SKM-1 (cell line): ENCODE measurements around the gene TCP1.
"Not testable (repeated sequence)": the region's sequence is repeated elsewhere in the genome, so short reads cannot be mapped to it uniquely, and the experiment has no call there.

Experiments used
- DNase-seq: peaks from one replicate; lab custom pipeline; 2025; ENCODE audit not compliant: unreplicated experiment; lab: John Stamatoyannopoulos, UW

TCP1 gene

DNA sequence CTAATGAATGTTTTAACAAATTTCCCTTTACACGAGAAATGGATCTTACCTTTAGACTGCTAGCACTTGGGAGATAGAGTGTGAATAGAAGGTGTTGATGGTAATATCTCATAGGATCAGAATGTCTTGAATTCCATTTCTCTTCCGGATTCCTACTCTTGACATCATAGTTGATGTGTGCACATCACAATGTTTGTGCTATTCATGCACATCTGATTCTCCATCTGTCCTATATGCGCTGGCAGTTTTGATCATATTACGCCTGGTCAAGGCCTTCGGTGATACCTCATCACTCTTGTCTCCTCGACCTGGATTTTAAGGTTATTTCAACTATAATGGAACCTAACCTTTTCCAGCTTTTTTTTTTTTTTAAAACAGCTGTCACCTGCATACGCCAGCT, 44.3 kb downstream of the TCP1 start:
- DNase-seq: no peak

DNA sequence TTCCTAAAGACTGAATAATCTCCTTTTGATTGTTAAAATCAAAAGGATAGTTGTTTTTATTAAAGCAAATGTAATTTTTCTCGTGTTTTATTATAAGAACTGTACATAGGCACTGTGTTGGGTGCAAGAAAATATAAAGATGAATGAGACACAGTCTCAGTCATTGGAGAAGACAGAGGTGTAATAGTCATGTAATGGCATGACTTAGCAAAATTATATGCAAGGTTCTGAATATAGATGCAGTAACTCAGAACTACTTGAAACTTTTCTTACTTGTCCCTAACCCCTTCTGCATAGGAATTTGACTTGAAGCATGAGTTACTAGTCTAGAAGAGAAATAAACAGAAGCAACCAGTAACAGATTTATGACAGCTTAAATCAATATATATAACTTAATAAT, 47.2 kb downstream of the TCP1 start:
- DNase-seq: no peak

GRCh38 chr6:159739341-159739740, 50.1 kb downstream of the TCP1 start:
- DNase-seq: no peak

DNA sequence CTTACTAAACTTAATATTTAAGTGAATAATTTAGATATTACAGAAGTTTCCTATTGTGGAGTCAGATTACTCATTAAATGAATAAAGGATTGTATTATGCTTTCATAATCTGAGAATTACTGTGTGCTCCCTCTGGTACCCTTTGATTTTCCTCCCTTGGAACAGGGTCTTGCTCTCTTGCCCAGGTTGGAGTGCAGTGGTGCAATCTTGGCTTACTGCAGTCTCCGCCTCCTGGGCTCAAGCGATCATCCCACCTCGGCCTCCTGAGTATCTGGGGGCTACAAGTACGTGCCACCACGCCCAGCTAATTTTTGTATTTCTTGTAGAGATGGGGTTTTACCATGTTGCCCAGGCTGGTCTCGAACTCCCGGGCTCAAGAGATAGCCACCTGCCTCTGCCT, 52.5 kb downstream of the TCP1 start:
- no peak for DNase-seq

GRCh38 chr6:159733395-159733794, 56.0 kb downstream of the TCP1 start:
- not testable (repeated sequence) for DNase-seq

GRCh38 chr6:159732550-159732949, 56.9 kb downstream of the TCP1 start:
- not testable (repeated sequence) for DNase-seq

DNA sequence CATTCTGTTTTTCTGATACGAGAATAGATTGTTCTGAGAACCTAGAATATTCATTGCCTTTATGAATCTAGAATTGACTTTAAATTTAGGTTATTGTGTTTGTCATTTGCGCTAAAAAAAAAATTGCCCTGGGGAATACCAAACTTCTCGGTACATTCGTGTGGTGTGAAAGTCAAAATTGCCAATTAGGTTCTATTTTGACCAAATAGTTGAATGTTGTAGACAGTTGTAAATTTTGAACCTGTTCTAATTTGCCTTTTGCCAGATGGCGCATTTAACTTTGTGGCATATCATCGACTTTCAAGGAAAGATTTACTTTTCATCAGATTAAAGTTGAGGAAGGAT, 59.1 kb downstream of the TCP1 start:
- no peak for DNase-seq

- no peak for DNase-seq
These were observed 59.6 kb downstream of the TCP1 start for GRCh38 chr6:159729598-159730331.

DNA sequence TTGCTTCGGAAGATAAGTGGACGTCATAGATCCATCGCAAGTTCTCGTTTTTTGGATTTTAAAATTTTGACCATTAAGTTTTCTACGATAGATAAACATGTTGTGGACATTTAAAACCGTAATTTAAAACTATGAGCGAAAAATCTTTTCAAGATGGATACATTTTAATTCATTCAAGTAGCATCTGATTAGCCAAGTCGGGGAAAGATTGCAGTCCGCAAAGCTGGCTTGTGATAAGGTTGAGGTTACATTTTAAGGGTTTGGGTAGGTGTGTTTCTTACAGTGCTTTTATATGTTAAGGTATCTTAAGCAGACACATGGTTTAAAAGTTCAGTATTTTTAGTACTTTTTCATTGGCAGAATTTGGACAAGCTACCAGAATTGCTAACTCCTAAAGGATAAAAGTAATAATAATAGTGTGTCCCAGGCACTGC, 60.9 kb downstream of the TCP1 start:
- no peak for DNase-seq
